Gastrocnemius medialis (tissue), 4 donors: ENCODE data around the gene EYA4. TPM values are rescaled to one million over a fixed set of nuclear protein-coding genes. Genes with fewer than 3 reads are reported as not detected.

Experiments
- ATAC-seq, 2 donors: fragments of 150-250 bp; one replicate each; pipeline ENCODE4 v1.9.1; 2016
- DNase-seq, 2 donors: peaks; one replicate each; pipeline ENCODE4 v3.0.0-alpha.2; 2019
- H3K27ac ChIP-seq, 4 donors: fragments of 200-600 bp; sonication (generic); 1 replicate in 1 of 4; 2 replicates in 3 of 4; pipeline ENCODE4 v1.5.1; 2016 to 2018; ENCODE audit warnings: mild to moderate bottlenecking in 2 of 4, moderate library complexity in 1 of 4
- H3K27me3 ChIP-seq, 3 donors: fragments of 200-600 bp; sonication (generic) in 2 of 3; 1 replicate in 1 of 3; 2 replicates in 2 of 3; pipeline versions ENCODE4 v1.5.1 to v1.6.0; 2016 to 2019; ENCODE audit warnings: mild to moderate bottlenecking in 1 of 3, moderate library complexity in 1 of 3
- H3K36me3 ChIP-seq, 2 donors: fragments of 200-600 bp; sonication (generic) in 1 of 2; one replicate each; pipeline ENCODE4 v1.5.1; 2017 to 2018
- H3K4me1 ChIP-seq, 2 donors: fragments of 200-600 bp; sonication (generic) in 1 of 2; one replicate each; pipeline ENCODE4 v1.5.1; 2016 to 2017; ENCODE audit warnings: mild to moderate bottlenecking in 2 of 2
- H3K4me3 ChIP-seq, 4 donors: fragments of 200-600 bp; sonication (generic) in 3 of 4; 1 replicate in 1 of 4; 2 replicates in 3 of 4; pipeline ENCODE4 v1.5.1; 2016 to 2019; ENCODE audit warnings: mild to moderate bottlenecking in 2 of 4
- H3K9me3 ChIP-seq, 3 donors: fragments of 200-600 bp; sonication (generic) in 2 of 3; 1 replicate in 1 of 3; 2 replicates in 2 of 3; pipeline ENCODE4 v1.5.1; 2016 to 2019
- CTCF ChIP-seq, 5 experiments: fragments of 450-650 bp in 3 of 5; fragments of 200-600 bp in 2 of 5; sonication (generic) in 2 of 5; IDR thresholded peaks in 4 of 5; conservative IDR thresholded peaks in 1 of 5; 1 replicate in 4 of 5; 2 replicates in 1 of 5; pipeline ENCODE4 v1.5.1; 2016 to 2019; ENCODE audit warnings: antibody characterized with exemption in 5 of 5, mild to moderate bottlenecking in 3 of 5, moderate library complexity in 3 of 5
- POLR2A ChIP-seq, 2 donors: fragments of 450-650 bp; IDR thresholded peaks; one replicate each; pipeline ENCODE4 v1.6.1; 2017; ENCODE audit warnings: antibody characterized with exemption in 2 of 2, mild to moderate bottlenecking in 2 of 2, moderate library complexity in 2 of 2
- in situ Hi-C, 4 donors: fragments of 200-750 bp; cut with MboI; loops; one replicate each; pipeline versions ENCODE4 v1.15.0 to v1.8.0; 2017; ENCODE audit warnings: low sequenced_read_pairs in 4 of 4
- intact Hi-C: fragments of 100-400 bp; cut with DNase I; formaldehyde crosslinking; loops from one replicate; pipeline ENCODE4 v1.15.1; 2023; ENCODE audit warnings: low total_unique reads
- total RNA-seq, 4 donors: library from RNA; depleted of rRNA; stranded (reverse); fragments of >200 nt; gene quantifications; one replicate each; pipeline versions ENCODE4 v1.1.0 to v1.2.3, GENCODE V29; 2016

EYA4 gene
- total RNA-seq, 4 donors from 2014 or later = 33.7 to 110 (median 62.1) TPM

- no peak for DNase-seq
- peaks cover 0 to 7% of the 10 kb centered on the region in 2 donors for H3K36me3 ChIP-seq
- peak overlapping the region; percentile 44 to 55 (median 52) for H3K27ac ChIP-seq
- no peaks in the 10 kb centered on the region for H3K9me3 ChIP-seq
- in situ Hi-C loops = no loop called here
- H3K4me3 ChIP-seq = no peak overlapping the region
- intact Hi-C loops = no loop called here
- no peaks in the 10 kb centered on the region for H3K27me3 ChIP-seq
- H3K4me1 ChIP-seq = peaks cover 33 to 37% of the 10 kb centered on the region in 2 donors
- ATAC-seq = peak; percentile 54 to 78
- no peak for TF ChIP-seq POLR2A (IDR thresholded peaks at IDR 0.05)
- no peak for TF ChIP-seq CTCF (IDR thresholded peaks at IDR 0.05 in 4 of 5, conservative IDR thresholded peaks at IDR 0.05 in 1 of 5)
Observed at GRCh38 chr6:133277900-133278545, 36.9 kb downstream of the EYA4 start.

- no peak overlapping the region for H3K4me3 ChIP-seq
- H3K27ac ChIP-seq = peak overlapping the region in 2 of 4 donors; percentile 29 to 67
- ATAC-seq (peak in 1 of 2 donors; percentile 57), DNase-seq (no peak)
- peaks cover 45 to 62% of the 10 kb centered on the region in 2 donors for H3K4me1 ChIP-seq
- no peaks in the 10 kb centered on the region for H3K27me3 ChIP-seq
- TF ChIP-seq POLR2A (IDR thresholded peaks at IDR 0.05) (no peak), CTCF (IDR thresholded peaks at IDR 0.05 in 4 of 5, conservative IDR thresholded peaks at IDR 0.05 in 1 of 5) (peak in 3 of 5 experiments; percentile 26 to 40 (median 37))
- intact Hi-C loops (loop anchor here (1.0 kb wide), 1 partner anchor 84 kb away; no protein-coding TSS in a partner anchor), in situ Hi-C loops (no loop called here)
- H3K9me3 ChIP-seq = no peaks in the 10 kb centered on the region
- no peaks in the 10 kb centered on the region for H3K36me3 ChIP-seq
Observed at GRCh38 chr6:133286765-133287164, 45.6 kb downstream of the EYA4 start.

- Histone ChIP-seq H3K9me3 (no peaks in the 10 kb centered on the region), H3K27me3 (no peaks in the 10 kb centered on the region), H3K36me3 (no peaks in the 10 kb centered on the region), H3K4me1 (peaks cover 57 to 62% of the 10 kb centered on the region in 2 donors), H3K4me3 (no peak overlapping the region), H3K27ac (peak overlapping the region in 2 of 4 donors; percentile 67 to 71)
- ATAC-seq (no peak), DNase-seq (no peak)
- TF ChIP-seq CTCF (IDR thresholded peaks at IDR 0.05 in 4 of 5, conservative IDR thresholded peaks at IDR 0.05 in 1 of 5) (no peak), POLR2A (IDR thresholded peaks at IDR 0.05) (no peak)
- in situ Hi-C loops = no loop called here
- intact Hi-C loops = no loop called here
Observed at GRCh38 chr6:133288662-133289061, 47.5 kb downstream of the EYA4 start.

- intact Hi-C loops (no loop called here), in situ Hi-C loops (no loop called here)
- H3K9me3 ChIP-seq = no peaks in the 10 kb centered on the region
- TF ChIP-seq CTCF (IDR thresholded peaks at IDR 0.05 in 4 of 5, conservative IDR thresholded peaks at IDR 0.05 in 1 of 5) (no peak), POLR2A (IDR thresholded peaks at IDR 0.05) (no peak)
- H3K27ac ChIP-seq = peak overlapping the region in 3 of 4 donors; percentile 22 to 71 (median 67)
- H3K36me3 ChIP-seq = no peaks in the 10 kb centered on the region
- ATAC-seq (no peak), DNase-seq (no peak)
- no peak overlapping the region for H3K4me3 ChIP-seq
- no peaks in the 10 kb centered on the region for H3K27me3 ChIP-seq
- H3K4me1 ChIP-seq = peaks cover 58 to 64% of the 10 kb centered on the region in 2 donors
Observed at GRCh38 chr6:133289733-133290306, 48.7 kb downstream of the EYA4 start.
